B cell (primary cell): ENCODE data around the gene NCBP2. TPM values are rescaled to one million over a fixed set of nuclear protein-coding genes. Genes with fewer than 3 reads are reported as not detected.

Experiments used
- ATAC-seq: fragments of 200-7000 bp; cut with Tn5 transposase; one replicate; pipeline ENCODE4 v1.10.0; 2021; ENCODE audit warnings: low read depth, mild to moderate bottlenecking, moderate number of reproducible peaks, moderate library complexity
- CTCF ChIA-PET: fragments of 350-600 bp; sonication (Branson Sonifier 250); formaldehyde crosslinking; loops from one replicate; lab custom pipeline; 2021; ENCODE audit warnings: antibody characterized with exemption, inconsistent platforms; lab: Charles Lee
- POLR2A ChIA-PET: fragments of 350-600 bp; sonication (Branson Sonifier 250); formaldehyde crosslinking; loops from one replicate; lab custom pipeline; 2021; ENCODE audit warnings: antibody characterized with exemption; lab: Charles Lee
- DNase-seq: peaks from one replicate; pipeline ENCODE4 v3.0.0; 2013
- H2AFZ ChIP-seq: 2 replicates; pipeline ENCODE4 v1.6.1; 2012; ENCODE audit warnings: mild to moderate bottlenecking, low read depth, low read length; ENCODE audit not compliant: insufficient read depth, poor library complexity, severe bottlenecking
- H3K27ac ChIP-seq, 2 donors: 1 replicate in 1 of 2; 2 replicates in 1 of 2; pipeline ENCODE4 v1.5.1; 2012 to 2013; ENCODE audit warnings: low read length in 2 of 2, mild to moderate bottlenecking in 2 of 2, moderate library complexity in 1 of 2
- H3K27me3 ChIP-seq, 4 experiments: fragments of 200-600 bp in 1 of 4; sonication (generic) in 1 of 4; replicated peaks in 1 of 4; 1 replicate in 2 of 4; 2 replicates in 2 of 4; pipeline versions ENCODE4 v1.6.1 to v1.7.0; 2013 to 2016; ENCODE audit warnings: low read length in 3 of 4, mild to moderate bottlenecking in 2 of 4, mixed read lengths in 1 of 4, moderate library complexity in 1 of 4; ENCODE audit not compliant: insufficient read depth in 4 of 4, control insufficient read depth in 3 of 4; ENCODE audit errors: control extremely low read depth in 1 of 4
- H3K36me3 ChIP-seq, 2 experiments: replicated peaks in 1 of 2; 1 replicate in 1 of 2; 2 replicates in 1 of 2; pipeline versions ENCODE4 v1.6.1 to v1.7.1; 2013; ENCODE audit warnings: low read length in 1 of 2; ENCODE audit not compliant: insufficient read depth in 2 of 2, control insufficient read depth in 1 of 2; ENCODE audit errors: control extremely low read depth in 1 of 2, extremely low read depth in 1 of 2
- H3K4me1 ChIP-seq, 2 donors: fragments of 200-600 bp in 1 of 2; sonication (generic) in 1 of 2; 1 replicate in 1 of 2; 2 replicates in 1 of 2; pipeline versions ENCODE4 v1.5.1 to v1.6.1; 2013 to 2017; ENCODE audit warnings: low read length in 2 of 2; ENCODE audit not compliant: control insufficient read depth in 2 of 2, insufficient read depth in 2 of 2
- H3K4me2 ChIP-seq: replicated peaks from 2 replicates; pipeline ENCODE3; 2012; ENCODE audit warnings: mild to moderate bottlenecking, low read depth, low read length; ENCODE audit not compliant: poor library complexity, severe bottlenecking
- H3K4me3 ChIP-seq, 5 experiments: fragments of 200-600 bp in 1 of 5; sonication (generic) in 1 of 5; 1 replicate in 3 of 5; 2 replicates in 2 of 5; pipeline versions ENCODE4 v1.5.1 to v1.7.0; 2011 to 2016; ENCODE audit warnings: low read length in 4 of 5, mild to moderate bottlenecking in 4 of 5, low read depth in 2 of 5, control low read depth in 1 of 5, moderate library complexity in 1 of 5; ENCODE audit not compliant: insufficient read depth in 1 of 5; ENCODE audit errors: control extremely low read depth in 1 of 5, extremely low read depth in 1 of 5
- H3K79me2 ChIP-seq: fragments of 200-600 bp; sonication (generic); one replicate; pipeline ENCODE4 v1.6.0; 2016; ENCODE audit warnings: low read length; ENCODE audit not compliant: control insufficient read depth, insufficient read depth
- H3K9ac ChIP-seq: fragments of 200-600 bp; sonication (generic); 2 replicates; pipeline ENCODE4 v1.6.1; 2017; ENCODE audit warnings: mild to moderate bottlenecking, low read length, moderate library complexity
- H3K9me3 ChIP-seq, 3 donors: one replicate each; pipeline versions ENCODE4 v1.6.1 to v1.7.1; 2013; ENCODE audit warnings: low read length in 2 of 3; ENCODE audit not compliant: control insufficient read depth in 2 of 3, insufficient read depth in 1 of 3; ENCODE audit errors: control extremely low read depth in 1 of 3
- H4K20me1 ChIP-seq: 2 replicates; pipeline ENCODE4 v1.6.0; 2012; ENCODE audit warnings: mild to moderate bottlenecking, low read length; ENCODE audit not compliant: insufficient read depth, control insufficient read depth, poor library complexity, severe bottlenecking
- H3K27ac Mint-ChIP-seq: one replicate; pipeline ENCODE4 v1.8.0; 2021; ENCODE audit warnings: mixed read lengths
- H3K27me3 Mint-ChIP-seq: one replicate; pipeline ENCODE4 v1.8.0; 2021; ENCODE audit warnings: mixed read lengths
- H3K4me1 Mint-ChIP-seq: one replicate; pipeline ENCODE4 v1.8.0; 2021; ENCODE audit warnings: mixed read lengths
- H3K4me3 Mint-ChIP-seq: one replicate; pipeline ENCODE4 v1.8.0; 2021; ENCODE audit warnings: mixed read lengths
- H3K9me3 Mint-ChIP-seq: one replicate; pipeline ENCODE4 v1.8.0; 2022; ENCODE audit warnings: mixed read lengths; ENCODE audit not compliant: insufficient read depth
- CTCF ChIP-seq: fragments of 200-600 bp; IDR thresholded peaks from one replicate; pipeline ENCODE4 v1.8.0; 2022; ENCODE audit warnings: antibody characterized with exemption, mild to moderate bottlenecking
- EZH2 ChIP-seq: IDR thresholded peaks from 2 replicates; pipeline ENCODE4 v1.6.1; 2012; ENCODE audit warnings: borderline replicate concordance, low read depth, mild to moderate bottlenecking, moderate library complexity, low read length; ENCODE audit not compliant: insufficient read depth, poor library complexity, severe bottlenecking
- WGBS: methylation state at CpG from one replicate; pipeline ENCODE4 v1.1.5; 2013; ENCODE audit warnings: missing lambda C conversion rate; ENCODE audit not compliant: insufficient coverage; 5-methylcytosine and 5-hydroxymethylcytosine counted together
- intact Hi-C: fragments of 100-400 bp; cut with micrococcal nuclease; formaldehyde crosslinking; loops from one replicate; pipeline ENCODE4 v1.10.0; 2022
- polyA plus RNA-seq: library from polyadenylated mRNA; depleted of rRNA; stranded (reverse); fragments of >200 nt; gene quantifications from 2 replicates; pipeline ENCODE4 v1.2.3, GENCODE V29; 2012
- total RNA-seq, 2 donors: library from RNA; stranded (reverse); fragments of 120-200 nt in 1 of 2; gene quantifications; 1 replicate in 1 of 2; 2 replicates in 1 of 2; pipeline versions ENCODE4 v1.2.3 to v1.2.4, GENCODE V29; 2013 to 2022

The NCBP2 gene
- total and polyA plus RNA-seq, 2 donors (not counting 1 experiment from before 2014, with no cell fraction given) = 25.5 to 95.0 TPM

GRCh38 chr3:196947860-196948441 lies 5.6 kb upstream of the NCBP2 start:
- H3K9me3 Mint-ChIP-seq = no peaks in the 10 kb centered on the region
- intact Hi-C loops = no loop called here

More at GRCh38 chr3:196947860-196948441, 5.6 kb upstream of the NCBP2 start:
- no peak overlapping the region for H3K9ac ChIP-seq
- WGBS = 94% methylated on average over 27 of the region's 28 CpGs
- peaks cover 0 to 3% of the 10 kb centered on the region in 2 experiments for H3K36me3 ChIP-seq
- H3K4me3 Mint-ChIP-seq = no peak overlapping the region
- H3K79me2 ChIP-seq = peaks cover 18% of the 10 kb centered on the region
- H3K4me1 Mint-ChIP-seq = peaks cover 17% of the 10 kb centered on the region
- no peak overlapping the region for H3K27ac ChIP-seq
- TF ChIP-seq EZH2 = no peak
- no peak for TF ChIP-seq CTCF
- ATAC-seq = no peak
- H2AFZ ChIP-seq = no peak overlapping the region
- POLR2A ChIA-PET = no interaction called here
- H3K27me3 ChIP-seq = no peaks in the 10 kb centered on the region
- H3K4me1 ChIP-seq = peaks cover 9% of the 10 kb centered on the region in 2 donors
- no peaks in the 10 kb centered on the region for H3K27me3 Mint-ChIP-seq
- no peaks in the 10 kb centered on the region for H3K9me3 ChIP-seq
- no peak overlapping the region for H3K27ac Mint-ChIP-seq
- no peak overlapping the region for H3K4me2 ChIP-seq
- peaks cover 10% of the 10 kb centered on the region for H4K20me1 ChIP-seq
- no peak for DNase-seq
- CTCF ChIA-PET = no interaction called here
- H3K4me3 ChIP-seq = no peak overlapping the region
